Right renal cortex interstitium (tissue), 3 donors: ENCODE measurements around the gene SLC25A42. TPM values are rescaled to one million over a fixed set of nuclear protein-coding genes. Genes with fewer than 3 reads are reported as not detected.

Experiments
- DNase-seq, 3 donors: peaks; one replicate each; pipeline ENCODE4 v3.0.0-alpha.2; 2013; ENCODE audit warnings: low read depth in 3 of 3, low spot score in 2 of 3
- polyA plus RNA-seq, 3 donors: library from polyadenylated mRNA; unstranded; fragments of 120-200 nt; gene quantifications; one replicate each; pipeline ENCODE4 v1.2.1, GENCODE V29; 2013; ENCODE audit not compliant: insufficient read length in 3 of 3

The SLC25A42 gene
- polyA plus RNA-seq, 3 donors = 13.0 to 19.2 (median 16.2) TPM

DNA sequence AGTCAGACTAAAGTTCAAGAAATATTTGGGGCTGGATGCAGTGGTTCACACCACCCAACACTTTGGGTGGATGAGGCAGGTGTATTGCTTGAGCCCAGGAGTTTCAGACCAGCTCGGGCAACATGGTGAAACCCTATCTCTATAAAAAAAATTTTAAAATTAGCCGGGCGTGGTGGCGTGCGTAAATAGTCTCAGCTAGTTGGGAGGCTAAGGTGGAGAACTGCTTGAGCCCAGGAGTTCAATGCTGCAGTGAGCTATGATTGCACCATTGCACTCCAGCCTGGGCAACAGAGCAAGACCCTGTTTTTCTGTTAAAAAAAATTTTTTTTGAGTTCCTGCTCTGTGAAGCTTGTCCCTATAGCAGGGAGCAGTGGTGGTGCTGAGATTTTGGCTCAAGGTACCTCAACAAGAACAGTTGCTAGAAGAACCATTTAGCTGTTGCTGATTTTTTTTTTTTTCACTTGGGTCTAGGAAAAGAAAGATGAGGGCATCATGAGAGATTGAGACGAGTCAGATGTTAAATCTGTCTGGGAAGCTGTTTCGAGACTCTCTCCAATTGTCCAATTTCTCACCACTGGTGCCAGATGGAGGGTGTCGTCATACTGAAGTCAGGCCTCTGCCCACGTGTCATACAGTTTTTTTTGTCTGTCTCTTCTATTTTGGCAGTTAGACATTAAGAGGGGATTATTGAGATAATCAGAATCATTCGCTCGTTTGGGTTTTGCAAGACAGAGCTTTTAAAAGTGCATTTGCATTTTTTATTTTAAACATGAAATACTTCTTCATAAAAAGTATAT, 3.7 kb downstream of the SLC25A42 start:
- no peak for DNase-seq

GRCh38 chr19:19068659-19069654, 5.2 kb downstream of the SLC25A42 start:
- no peak for DNase-seq

GRCh38 chr19:19071897-19072296, 8.1 kb downstream of the SLC25A42 start:
- DNase-seq = no peak

DNA sequence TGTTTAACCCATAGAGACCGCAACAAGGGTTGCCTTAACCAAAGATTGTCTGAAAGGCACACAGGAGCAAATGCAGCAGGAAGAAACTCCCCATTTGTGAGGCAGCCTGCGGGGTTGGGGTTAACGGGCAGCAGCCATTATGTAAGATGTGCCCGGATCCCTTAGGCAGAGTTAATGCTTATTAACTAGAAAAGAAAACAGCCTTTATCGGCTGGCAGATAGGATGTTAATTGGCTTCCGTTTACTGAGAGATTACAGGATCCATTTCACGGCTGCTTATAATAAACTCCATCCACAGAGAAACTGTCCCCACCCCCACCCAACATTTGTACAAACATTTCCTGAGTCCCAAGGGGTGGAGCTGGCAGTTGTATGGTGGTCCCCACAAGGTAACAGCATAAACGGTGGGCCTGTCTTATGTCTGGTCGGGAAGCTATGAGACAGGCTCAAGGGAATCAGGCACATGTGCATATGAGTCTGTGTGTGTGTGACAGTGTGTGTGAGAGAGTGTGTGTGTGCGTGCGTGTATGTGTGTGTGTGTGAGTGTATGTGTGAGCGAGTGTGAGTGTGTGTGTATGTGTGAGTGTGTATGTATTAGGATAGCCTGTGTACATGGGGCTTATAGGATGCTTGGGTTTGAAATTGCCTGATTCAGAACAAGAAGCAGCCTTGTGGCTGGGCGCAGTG, 10.5 kb downstream of the SLC25A42 start:
- DNase-seq = no peak

GRCh38 chr19:19075126-19075525, 11.3 kb downstream of the SLC25A42 start:
- no peak for DNase-seq

- DNase-seq = no peak
Measured at GRCh38 chr19:19076476-19076875, 12.7 kb downstream of the SLC25A42 start.

GRCh38 chr19:19077103-19077502, 13.3 kb downstream of the SLC25A42 start:
- no peak for DNase-seq

DNA sequence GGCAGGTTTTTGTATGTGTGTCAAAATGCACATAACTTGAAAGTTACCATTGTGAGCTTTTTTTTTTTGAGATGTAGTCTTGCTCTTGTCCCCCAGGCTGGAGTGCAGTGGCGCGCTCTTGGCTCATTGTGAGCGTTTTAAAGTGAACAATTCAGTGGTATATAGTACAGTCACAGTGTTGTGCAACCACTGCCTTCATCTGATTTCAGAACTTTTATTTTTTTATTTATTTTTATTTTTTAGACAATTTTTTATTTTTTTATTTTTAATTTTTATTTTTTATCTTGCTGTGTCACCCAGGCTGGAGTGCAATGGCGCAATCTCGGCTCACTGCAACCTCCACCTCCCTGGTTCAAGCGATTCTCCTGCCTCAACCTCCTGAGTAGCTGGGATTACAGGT, 15.0 kb downstream of the SLC25A42 start:
- DNase-seq = no peak

GRCh38 chr19:19079571-19079970, 15.8 kb downstream of the SLC25A42 start:
- no peak for DNase-seq

DNA sequence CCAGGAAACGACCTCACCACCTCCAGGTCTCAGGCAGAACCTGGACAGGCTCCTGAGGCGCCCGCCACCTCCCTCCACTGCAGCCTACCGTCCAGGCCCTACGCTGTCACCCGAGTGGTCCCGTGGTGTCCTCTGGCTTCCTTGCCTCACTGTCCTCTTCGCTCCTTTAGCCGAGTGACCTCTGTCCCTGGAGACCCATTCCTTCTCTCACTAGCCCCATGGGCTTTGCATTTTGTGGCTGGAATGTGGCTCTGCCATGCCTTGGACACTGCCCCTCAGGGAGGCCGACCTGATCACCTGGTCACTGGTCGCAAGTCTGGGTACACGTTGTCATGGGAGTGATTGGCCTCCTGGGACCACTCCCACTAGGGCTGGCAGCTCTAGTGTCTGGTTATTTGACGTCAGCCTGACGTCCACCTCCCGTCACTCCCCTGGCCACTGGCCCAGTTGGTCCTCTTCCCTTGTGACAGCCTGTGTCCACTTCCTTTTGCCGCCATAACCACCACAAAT, 17.9 kb downstream of the SLC25A42 start:
- no peak for DNase-seq

- no peak for DNase-seq
Measured at GRCh38 chr19:19083413-19084178, 19.8 kb downstream of the SLC25A42 start.

DNA sequence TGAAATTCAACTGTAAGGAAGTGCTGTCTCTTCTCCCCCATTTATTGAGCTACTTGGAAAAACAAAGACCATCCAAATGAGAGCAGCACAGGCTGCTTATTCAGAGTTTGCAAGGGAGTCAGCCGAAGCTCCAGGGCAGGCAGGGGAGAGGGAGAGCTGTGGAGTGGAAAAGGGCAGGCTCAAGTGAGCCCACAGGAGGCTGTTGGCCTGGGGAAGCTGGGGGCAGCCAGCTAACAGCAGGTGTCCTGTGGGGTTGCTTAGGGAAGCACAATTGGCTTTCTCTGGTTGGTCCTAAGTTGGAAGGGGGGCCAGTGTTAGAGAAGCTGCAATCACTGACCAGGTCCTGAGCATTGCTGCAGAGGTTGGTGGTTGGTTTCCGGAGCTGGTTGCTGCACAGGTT, 23.9 kb downstream of the SLC25A42 start:
- DNase-seq = no peak

DNA sequence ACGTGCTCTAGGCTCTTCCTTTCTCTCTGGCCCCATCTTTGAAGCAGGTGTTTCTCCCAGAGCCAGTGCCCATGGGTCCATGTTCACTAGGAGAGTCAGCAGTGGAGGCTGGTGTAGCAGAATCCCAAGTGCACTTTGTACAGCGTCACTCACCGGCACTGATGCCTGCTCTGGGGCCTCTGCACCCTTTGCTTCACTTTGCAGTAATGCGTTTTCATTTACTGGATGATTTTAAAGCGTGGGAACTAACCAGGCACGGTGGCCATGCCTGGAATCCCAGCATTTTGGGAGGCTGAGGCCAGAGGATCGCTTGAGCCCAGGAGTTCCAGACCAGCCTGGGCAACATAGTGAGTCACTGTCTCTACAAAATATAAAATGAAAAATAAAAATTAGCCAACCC, 30.7 kb downstream of the SLC25A42 start:
- no peak for DNase-seq

DNA sequence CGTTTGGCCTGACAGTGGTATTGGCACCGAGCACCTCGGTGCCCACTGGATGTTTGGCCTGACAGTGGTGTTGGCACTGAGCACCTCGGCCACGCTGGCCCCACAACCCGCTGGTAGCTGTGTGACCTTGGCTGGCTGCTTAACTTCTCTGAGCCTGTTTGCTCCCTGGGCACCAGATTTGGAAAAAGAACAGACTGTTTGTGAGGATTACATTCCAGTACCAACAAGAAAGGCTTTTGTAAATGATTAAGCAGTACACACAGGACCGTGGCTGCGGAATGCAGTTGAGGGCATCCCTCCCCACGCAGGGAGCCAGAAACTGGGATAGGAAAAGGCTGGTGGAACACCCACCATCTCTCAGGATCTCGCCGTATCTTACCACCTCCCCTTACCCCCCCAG, 31.9 kb downstream of the SLC25A42 start:
- DNase-seq = no peak

GRCh38 chr19:19096641-19097627, 33.1 kb downstream of the SLC25A42 start:
- DNase-seq = no peak

- DNase-seq = no peak
Measured at GRCh38 chr19:19098084-19098702, 34.4 kb downstream of the SLC25A42 start.

GRCh38 chr19:19098703-19099632, 35.2 kb downstream of the SLC25A42 start:
- no peak for DNase-seq
